ENCODE results near the gene HIBADH. TPM values are rescaled to one million over a fixed set of nuclear protein-coding genes. Genes with fewer than 3 reads are reported as not detected.

HIBADH gene
- polyA plus RNA-seq, 1 donor (not counting 4 experiments of a cell fraction or from before 2014, with no cell fraction given) = 42.6 TPM

DNA sequence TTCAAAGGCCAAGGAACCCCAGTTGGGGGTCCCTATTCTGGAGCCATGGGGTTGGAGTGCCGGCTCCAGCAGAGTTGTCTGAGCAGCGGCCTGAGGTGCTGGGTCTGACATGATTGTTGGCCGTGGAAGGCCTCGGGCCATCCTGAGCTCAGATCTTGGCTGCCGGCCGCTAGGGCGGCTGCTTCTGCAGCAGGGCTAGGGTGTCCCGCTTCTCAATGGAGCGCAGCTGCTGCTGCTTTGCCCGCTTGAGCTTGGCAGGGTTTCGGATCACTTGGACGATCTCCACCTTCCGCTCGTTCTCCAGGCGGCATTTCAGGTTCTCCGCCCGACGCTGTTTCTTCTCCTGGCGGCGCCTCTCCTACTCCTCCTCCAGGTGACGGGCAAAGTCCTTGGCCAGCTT lies 171.1 kb downstream of the HIBADH start:
- H3K9ac ChIP-seq (ENCODE audit: control insufficient read depth, extremely low read depth, insufficient read depth, low read length) = no peak overlapping the region
- peaks cover 12% of the 10 kb centered on the region for H3K27me3 ChIP-seq (ENCODE audit: control insufficient read depth, extremely low read depth, insufficient read depth, low read length)
- no peaks in the 10 kb centered on the region for H3K4me1 ChIP-seq (ENCODE audit: control insufficient read depth, extremely low read depth, insufficient read depth, low read length)
- H3K9me3 ChIP-seq (ENCODE audit: control insufficient read depth, low read depth, low read length) = no peaks in the 10 kb centered on the region
- H3K4me2 ChIP-seq (ENCODE audit: control insufficient read depth, extremely low read depth, insufficient read depth, low read depth, low read length) = no peak overlapping the region
- TF ChIP-seq, protein P1, sequence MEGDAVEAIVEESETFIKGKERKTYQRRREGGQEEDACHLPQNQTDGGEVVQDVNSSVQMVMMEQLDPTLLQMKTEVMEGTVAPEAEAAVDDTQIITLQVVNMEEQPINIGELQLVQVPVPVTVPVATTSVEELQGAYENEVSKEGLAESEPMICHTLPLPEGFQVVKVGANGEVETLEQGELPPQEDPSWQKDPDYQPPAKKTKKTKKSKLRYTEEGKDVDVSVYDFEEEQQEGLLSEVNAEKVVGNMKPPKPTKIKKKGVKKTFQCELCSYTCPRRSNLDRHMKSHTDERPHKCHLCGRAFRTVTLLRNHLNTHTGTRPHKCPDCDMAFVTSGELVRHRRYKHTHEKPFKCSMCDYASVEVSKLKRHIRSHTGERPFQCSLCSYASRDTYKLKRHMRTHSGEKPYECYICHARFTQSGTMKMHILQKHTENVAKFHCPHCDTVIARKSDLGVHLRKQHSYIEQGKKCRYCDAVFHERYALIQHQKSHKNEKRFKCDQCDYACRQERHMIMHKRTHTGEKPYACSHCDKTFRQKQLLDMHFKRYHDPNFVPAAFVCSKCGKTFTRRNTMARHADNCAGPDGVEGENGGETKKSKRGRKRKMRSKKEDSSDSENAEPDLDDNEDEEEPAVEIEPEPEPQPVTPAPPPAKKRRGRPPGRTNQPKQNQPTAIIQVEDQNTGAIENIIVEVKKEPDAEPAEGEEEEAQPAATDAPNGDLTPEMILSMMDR (optimal IDR thresholded peaks at IDR 0.05 in 1 of 3, IDR thresholded peaks at IDR 0.05 in 1 of 3, conservative IDR thresholded peaks at IDR 0.05 in 1 of 3; ENCODE audit: extremely low read depth in 1 of 3, insufficient read depth in 2 of 3, low read length in 3 of 3) = no peak
- no peak for TF ChIP-seq EZH2 (IDR thresholded peaks at IDR 0.05; ENCODE audit: low read length)
- no peak for DNase-seq (ENCODE audit: low read depth, low spot score)
- no peaks in the 10 kb centered on the region for H3K36me3 ChIP-seq (ENCODE audit: control insufficient read depth in 2 of 2, extremely low read depth in 1 of 2, insufficient read depth in 2 of 2, low read length in 2 of 2)
- no peaks in the 10 kb centered on the region for H4K20me1 ChIP-seq (ENCODE audit: control insufficient read depth, extremely low read depth, insufficient read depth, low read length)
- no peak overlapping the region for H3K4me3 ChIP-seq (ENCODE audit: control insufficient read depth in 2 of 3, extremely low read depth in 1 of 3, insufficient read depth in 2 of 3, low read depth in 1 of 3, low read length in 3 of 3)
- no peaks in the 10 kb centered on the region for H3K79me2 ChIP-seq (ENCODE audit: control insufficient read depth, insufficient read depth, low read length)
- H3K27ac ChIP-seq (ENCODE audit: control insufficient read depth, insufficient read depth, low read length) = no peak overlapping the region
- dilution Hi-C loops (cut with MboI; ENCODE audit: extremely low pct_ligation_motif_present, low sequenced_read_pairs) = no loop called here
- no peak overlapping the region for H2AFZ ChIP-seq (ENCODE audit: control insufficient read depth, low read length)
- FAIRE-seq = no peak
- no peaks in the 10 kb centered on the region for H3K9me1 ChIP-seq (ENCODE audit: control insufficient read depth, extremely low read depth, insufficient read depth, low read length)

DNA sequence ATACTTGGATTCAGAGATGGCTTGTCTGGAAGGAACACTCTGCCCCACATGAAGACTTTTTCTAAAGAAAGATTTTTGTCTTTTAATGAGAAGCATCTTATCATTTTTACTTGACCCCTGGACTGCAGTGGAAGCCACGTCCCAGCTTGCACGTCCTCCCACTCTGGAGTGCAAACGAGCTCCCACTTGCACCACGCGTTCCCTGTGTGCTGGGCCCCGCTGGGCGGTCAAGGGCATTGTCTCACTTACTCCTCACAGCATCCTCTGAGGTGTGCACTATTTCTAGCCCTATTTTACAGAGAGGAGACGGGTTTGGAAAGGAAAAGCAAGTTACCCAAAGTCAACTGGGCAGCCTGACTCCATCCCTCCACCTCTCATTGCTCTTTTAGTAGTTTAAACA lies 175.2 kb downstream of the HIBADH start:
- no peaks in the 10 kb centered on the region for H4K20me1 ChIP-seq (ENCODE audit: control insufficient read depth, extremely low read depth, insufficient read depth, low read length)
- H3K9ac ChIP-seq (ENCODE audit: control insufficient read depth, extremely low read depth, insufficient read depth, low read length) = no peak overlapping the region
- no peaks in the 10 kb centered on the region for H3K36me3 ChIP-seq (ENCODE audit: control insufficient read depth in 2 of 2, extremely low read depth in 1 of 2, insufficient read depth in 2 of 2, low read length in 2 of 2)
- no peaks in the 10 kb centered on the region for H3K9me1 ChIP-seq (ENCODE audit: control insufficient read depth, extremely low read depth, insufficient read depth, low read length)
- H3K4me1 ChIP-seq (ENCODE audit: control insufficient read depth, extremely low read depth, insufficient read depth, low read length) = no peaks in the 10 kb centered on the region
- H2AFZ ChIP-seq (ENCODE audit: control insufficient read depth, low read length) = no peak overlapping the region
- H3K27me3 ChIP-seq (ENCODE audit: control insufficient read depth, extremely low read depth, insufficient read depth, low read length) = peaks cover 12% of the 10 kb centered on the region
- H3K4me2 ChIP-seq (ENCODE audit: control insufficient read depth, extremely low read depth, insufficient read depth, low read depth, low read length) = no peak overlapping the region
- H3K79me2 ChIP-seq (ENCODE audit: control insufficient read depth, insufficient read depth, low read length) = no peaks in the 10 kb centered on the region
- H3K9me3 ChIP-seq (ENCODE audit: control insufficient read depth, low read depth, low read length) = no peaks in the 10 kb centered on the region
- no peak for FAIRE-seq
- dilution Hi-C loops (cut with MboI; ENCODE audit: extremely low pct_ligation_motif_present, low sequenced_read_pairs) = no loop called here
- TF ChIP-seq, protein P1 (optimal IDR thresholded peaks at IDR 0.05 in 1 of 3, IDR thresholded peaks at IDR 0.05 in 1 of 3, conservative IDR thresholded peaks at IDR 0.05 in 1 of 3; ENCODE audit: extremely low read depth in 1 of 3, insufficient read depth in 2 of 3, low read length in 3 of 3) = no peak
- no peak for TF ChIP-seq EZH2 (IDR thresholded peaks at IDR 0.05; ENCODE audit: low read length)
- DNase-seq (ENCODE audit: low read depth, low spot score) = no peak
- H3K27ac ChIP-seq (ENCODE audit: control insufficient read depth, insufficient read depth, low read length) = no peak overlapping the region
- H3K4me3 ChIP-seq (ENCODE audit: control insufficient read depth in 2 of 3, extremely low read depth in 1 of 3, insufficient read depth in 2 of 3, low read depth in 1 of 3, low read length in 3 of 3) = no peak overlapping the region
